Measurements from ENCODE around the gene DCLK2.

DCLK2 gene

DNA sequence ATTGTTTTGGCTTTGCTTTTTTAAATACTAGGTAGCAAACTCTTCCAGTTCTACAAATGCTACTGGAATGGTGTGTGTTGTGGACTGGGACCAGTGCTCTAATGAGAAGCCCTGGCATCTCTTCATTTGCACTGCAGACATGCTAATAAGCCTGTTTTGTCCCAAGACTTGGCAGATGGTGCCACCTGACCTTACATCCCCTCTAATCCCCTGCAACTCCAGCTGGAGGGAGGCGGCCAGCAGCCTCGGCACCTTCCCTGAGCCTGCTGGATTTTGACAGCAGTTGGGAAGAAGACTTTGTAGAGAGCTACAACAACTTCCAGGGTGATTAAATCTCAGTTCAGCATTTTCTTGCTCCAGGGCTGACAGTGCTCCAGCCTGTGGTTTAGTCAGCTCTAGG is 200.0 kb downstream of the DCLK2 start:
- DNase-seq (ENCODE audit: low read depth) = no peak
- H3K4me3 ChIP-seq (ENCODE audit: low read depth, low read length) = no peak overlapping the region
- TF ChIP-seq, protein P1, sequence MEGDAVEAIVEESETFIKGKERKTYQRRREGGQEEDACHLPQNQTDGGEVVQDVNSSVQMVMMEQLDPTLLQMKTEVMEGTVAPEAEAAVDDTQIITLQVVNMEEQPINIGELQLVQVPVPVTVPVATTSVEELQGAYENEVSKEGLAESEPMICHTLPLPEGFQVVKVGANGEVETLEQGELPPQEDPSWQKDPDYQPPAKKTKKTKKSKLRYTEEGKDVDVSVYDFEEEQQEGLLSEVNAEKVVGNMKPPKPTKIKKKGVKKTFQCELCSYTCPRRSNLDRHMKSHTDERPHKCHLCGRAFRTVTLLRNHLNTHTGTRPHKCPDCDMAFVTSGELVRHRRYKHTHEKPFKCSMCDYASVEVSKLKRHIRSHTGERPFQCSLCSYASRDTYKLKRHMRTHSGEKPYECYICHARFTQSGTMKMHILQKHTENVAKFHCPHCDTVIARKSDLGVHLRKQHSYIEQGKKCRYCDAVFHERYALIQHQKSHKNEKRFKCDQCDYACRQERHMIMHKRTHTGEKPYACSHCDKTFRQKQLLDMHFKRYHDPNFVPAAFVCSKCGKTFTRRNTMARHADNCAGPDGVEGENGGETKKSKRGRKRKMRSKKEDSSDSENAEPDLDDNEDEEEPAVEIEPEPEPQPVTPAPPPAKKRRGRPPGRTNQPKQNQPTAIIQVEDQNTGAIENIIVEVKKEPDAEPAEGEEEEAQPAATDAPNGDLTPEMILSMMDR (IDR thresholded peaks at IDR 0.05; ENCODE audit: low read depth, low read length, missing control alignments) = no peak

DNA sequence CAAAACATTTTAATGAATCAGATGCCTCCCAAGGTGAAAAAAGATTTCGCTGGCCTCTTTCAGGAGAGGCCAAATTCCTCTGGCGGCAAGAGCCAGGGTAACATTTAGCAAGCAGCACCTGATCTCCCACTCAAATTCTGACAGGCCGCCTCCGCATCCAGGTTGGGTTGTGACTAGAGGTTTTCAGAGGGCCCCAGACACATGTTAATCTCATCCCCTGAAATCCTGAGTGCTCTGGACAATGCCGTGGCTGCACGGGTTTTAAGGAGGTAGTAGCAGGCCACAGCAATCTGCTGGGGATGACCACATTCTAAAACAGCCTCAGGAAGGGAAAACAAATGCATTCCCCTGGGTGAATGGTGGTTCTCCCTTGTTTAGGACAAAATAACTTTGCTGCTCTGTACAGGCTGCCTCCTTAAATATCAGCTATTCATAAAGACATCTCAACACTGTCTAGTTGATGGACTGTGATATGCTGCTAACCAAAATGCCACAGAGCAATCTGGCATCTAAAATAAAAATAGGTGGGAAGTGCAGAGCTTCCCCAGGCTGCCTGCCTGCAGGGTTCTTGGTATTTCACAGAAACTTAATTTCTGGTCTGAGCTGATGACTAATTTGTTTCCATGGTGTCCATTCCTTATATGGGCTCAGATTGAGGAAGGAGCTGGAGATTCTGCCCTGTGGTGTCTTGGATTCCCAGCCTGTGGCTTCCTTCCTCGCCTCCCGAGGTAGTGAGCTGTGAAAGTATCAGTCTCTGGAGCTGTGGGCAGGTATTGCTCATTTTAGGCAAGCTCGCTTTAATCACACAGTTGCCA is 202.0 kb downstream of the DCLK2 start:
- H3K4me3 ChIP-seq (ENCODE audit: low read depth, low read length) = no peak overlapping the region
- no peak for DNase-seq (ENCODE audit: low read depth)
- TF ChIP-seq, protein P1 (IDR thresholded peaks at IDR 0.05; ENCODE audit: low read depth, low read length, missing control alignments) = no peak

DNA sequence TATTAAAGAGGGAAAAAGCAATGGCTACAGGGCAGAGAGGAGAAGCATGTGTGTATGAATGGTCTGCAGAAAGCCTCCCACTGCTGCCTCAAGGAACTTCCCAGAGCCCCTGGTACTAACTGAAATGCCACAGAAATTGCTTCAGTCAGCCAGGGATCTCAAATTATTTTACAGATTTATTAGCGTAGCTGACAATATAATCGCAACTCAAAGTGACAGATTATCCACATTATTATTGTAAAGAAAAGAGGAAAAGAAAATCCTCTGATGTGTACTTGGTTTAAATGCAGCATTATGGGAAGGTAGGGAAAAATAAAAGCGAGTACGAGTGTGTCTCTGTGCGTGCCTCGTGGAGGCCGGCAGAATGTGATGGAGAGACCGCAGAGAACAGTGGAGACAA is 202.7 kb downstream of the DCLK2 start:
- H3K4me3 ChIP-seq (ENCODE audit: low read depth, low read length) = no peak overlapping the region
- TF ChIP-seq, protein P1 (IDR thresholded peaks at IDR 0.05; ENCODE audit: low read depth, low read length, missing control alignments) = no peak
- DNase-seq (ENCODE audit: low read depth) = no peak

- no peak for DNase-seq (ENCODE audit: low read depth)
- TF ChIP-seq, protein P1 (IDR thresholded peaks at IDR 0.05; ENCODE audit: low read depth, low read length, missing control alignments) = no peak
- H3K4me3 ChIP-seq (ENCODE audit: low read depth, low read length) = no peak overlapping the region
Measured at GRCh38 chr4:150283689-150284088, 205.4 kb downstream of the DCLK2 start.

GRCh38 chr4:150286656-150287055 is 208.4 kb downstream of the DCLK2 start:
- H3K4me3 ChIP-seq (ENCODE audit: low read depth, low read length) = no peak overlapping the region
- DNase-seq (ENCODE audit: low read depth) = no peak
- TF ChIP-seq, protein P1 (IDR thresholded peaks at IDR 0.05; ENCODE audit: low read depth, low read length, missing control alignments) = no peak

DNA sequence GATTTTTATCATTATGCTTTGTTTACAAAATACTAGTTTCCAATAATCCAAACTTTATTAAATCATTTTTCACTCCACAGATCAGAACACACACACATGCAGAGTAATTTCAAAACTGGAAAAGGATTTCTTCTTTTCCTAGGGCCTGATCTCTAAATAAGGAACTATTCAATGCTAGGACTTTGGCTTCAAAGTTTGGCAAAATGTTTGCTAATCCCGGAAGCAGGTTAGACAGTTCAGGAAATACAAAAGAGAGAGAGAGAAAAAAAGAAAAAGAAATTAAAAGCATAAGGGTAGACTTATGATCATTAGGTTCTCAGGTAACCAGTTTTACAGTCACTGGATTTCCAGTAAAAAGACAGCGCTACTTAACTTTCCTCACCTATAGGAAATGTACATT is 211.0 kb downstream of the DCLK2 start:
- TF ChIP-seq, protein P1 (IDR thresholded peaks at IDR 0.05; ENCODE audit: low read depth, low read length, missing control alignments) = no peak
- DNase-seq (ENCODE audit: low read depth) = no peak
- H3K4me3 ChIP-seq (ENCODE audit: low read depth, low read length) = no peak overlapping the region

DNA sequence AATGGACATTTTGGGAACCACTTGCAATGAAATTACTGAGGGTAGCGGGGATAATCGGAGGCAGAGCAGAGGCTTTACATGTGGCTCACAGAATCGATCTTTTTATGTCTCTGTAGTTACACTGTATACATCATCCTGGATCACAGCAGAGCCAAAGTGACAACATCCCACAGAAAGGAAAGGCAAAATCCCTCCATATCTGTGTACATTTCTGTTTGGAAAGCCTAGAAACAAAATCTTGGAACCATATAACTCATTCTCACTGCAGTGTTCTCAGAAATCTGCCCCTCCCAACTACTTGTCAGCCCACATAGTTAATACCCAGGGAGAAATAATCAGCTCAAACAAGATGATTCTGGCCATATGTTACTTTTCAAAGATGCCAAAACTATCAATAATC is 211.6 kb downstream of the DCLK2 start:
- TF ChIP-seq, protein P1 (IDR thresholded peaks at IDR 0.05; ENCODE audit: low read depth, low read length, missing control alignments) = no peak
- DNase-seq (ENCODE audit: low read depth) = no peak
- H3K4me3 ChIP-seq (ENCODE audit: low read depth, low read length) = no peak overlapping the region
